Activated CD4-positive, alpha-beta memory T cell treated with anti-CD3 and anti-CD28 coated beads for 36 hours (primary cell): ENCODE results near the gene IGF1R. TPM values are rescaled to one million over a fixed set of nuclear protein-coding genes. Genes with fewer than 3 reads are reported as not detected.

Experiments used
- CTCF ChIA-PET: fragments of 350-600 bp; sonication (Branson Sonifier 250); formaldehyde crosslinking; loops from one replicate; lab custom pipeline; 2021; ENCODE audit warnings: antibody characterized with exemption, inconsistent platforms; lab: Charles Lee
- POLR2A ChIA-PET: fragments of 350-600 bp; sonication (Branson Sonifier 250); formaldehyde crosslinking; loops from one replicate; lab custom pipeline; 2021; ENCODE audit warnings: antibody characterized with exemption; lab: Charles Lee
- DNase-seq: peaks from one replicate; pipeline ENCODE4 v3.0.0-alpha.2; 2020
- H3K27ac Mint-ChIP-seq: one replicate; pipeline ENCODE4 v1.8.0; 2021; ENCODE audit warnings: mixed read lengths
- H3K27me3 Mint-ChIP-seq: one replicate; pipeline ENCODE4 v1.8.0; 2021; ENCODE audit warnings: mixed read lengths
- H3K36me3 Mint-ChIP-seq: one replicate; pipeline ENCODE4 v1.8.0; 2021; ENCODE audit warnings: mixed read lengths
- H3K4me1 Mint-ChIP-seq: one replicate; pipeline ENCODE4 v1.8.0; 2021; ENCODE audit warnings: low read depth, mixed read lengths
- H3K4me3 Mint-ChIP-seq: one replicate; pipeline ENCODE4 v1.8.0; 2021; ENCODE audit warnings: mild to moderate bottlenecking, mixed read lengths
- H3K9me3 Mint-ChIP-seq: one replicate; pipeline ENCODE4 v1.8.0; 2021; ENCODE audit warnings: mixed read lengths
- intact Hi-C: fragments of 100-400 bp; cut with micrococcal nuclease; formaldehyde crosslinking; loops from one replicate; pipeline ENCODE4 v1.15.1; 2023
- total RNA-seq, 2 experiments: library from RNA; stranded (reverse); gene quantifications; one replicate each; pipeline ENCODE4 v1.2.3, GENCODE V29; 2021

IGF1R gene
- total RNA-seq, 2 experiments from 2014 or later: 13.2 to 14.8 TPM

DNA sequence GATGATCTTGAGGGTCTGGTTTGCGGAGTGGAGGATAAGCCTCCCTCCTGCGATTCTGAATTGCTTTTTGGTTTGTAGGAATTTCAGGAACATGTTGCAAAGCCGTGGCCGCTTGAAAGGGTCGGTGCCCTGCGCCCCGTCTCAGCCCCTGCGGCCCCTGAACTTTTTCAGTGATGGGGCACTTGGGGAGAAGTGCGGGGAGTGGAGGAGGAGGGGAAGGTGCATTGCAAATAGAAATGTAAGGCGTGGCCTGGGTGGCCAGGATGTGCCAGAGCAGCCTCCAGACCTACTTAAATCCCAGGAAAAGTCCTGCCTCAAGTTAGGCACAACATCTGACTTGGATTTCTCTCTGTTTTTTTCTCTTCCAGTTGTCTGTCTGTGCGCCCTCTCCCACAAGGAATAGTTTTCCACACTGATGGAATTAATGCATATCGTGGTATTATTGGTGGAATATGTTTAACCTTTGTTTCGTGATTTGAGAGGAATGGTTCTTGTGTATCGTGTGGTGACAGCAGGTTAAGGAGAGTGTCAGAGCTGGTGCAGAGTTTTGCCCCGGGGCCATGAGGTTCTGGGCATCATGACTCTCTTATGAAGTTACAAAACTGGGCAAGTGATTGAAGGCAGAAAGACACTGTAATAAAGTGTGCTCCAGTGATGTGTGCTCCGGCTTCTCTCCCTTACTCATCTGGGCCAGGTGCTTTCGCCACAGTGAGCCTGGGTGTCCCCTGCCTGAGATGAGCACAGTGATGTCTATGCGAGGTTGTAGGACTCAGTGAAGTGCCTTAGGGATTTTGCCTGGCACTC lies 205.5 kb downstream of the IGF1R start:
- H3K4me3 Mint-ChIP-seq: peak overlapping the region; percentile 86
- H3K27ac Mint-ChIP-seq: peak overlapping the region; percentile 96
- ChIA-PET CTCF (no interaction called here), POLR2A (interaction anchor here (0.7 kb wide), 1 partner anchor 206 kb away, joined by 4 read pairs; no protein-coding TSS in a partner anchor)
- no peaks in the 10 kb centered on the region for H3K9me3 Mint-ChIP-seq
- H3K27me3 Mint-ChIP-seq: no peaks in the 10 kb centered on the region
- intact Hi-C loops: loop anchor here (1.0 kb wide), 1 partner anchor 206 kb away; the partner anchor contains the start of gene IGF1R
- DNase-seq: no peak
- no peaks in the 10 kb centered on the region for H3K36me3 Mint-ChIP-seq
- H3K4me1 Mint-ChIP-seq: peaks cover 44% of the 10 kb centered on the region

DNA sequence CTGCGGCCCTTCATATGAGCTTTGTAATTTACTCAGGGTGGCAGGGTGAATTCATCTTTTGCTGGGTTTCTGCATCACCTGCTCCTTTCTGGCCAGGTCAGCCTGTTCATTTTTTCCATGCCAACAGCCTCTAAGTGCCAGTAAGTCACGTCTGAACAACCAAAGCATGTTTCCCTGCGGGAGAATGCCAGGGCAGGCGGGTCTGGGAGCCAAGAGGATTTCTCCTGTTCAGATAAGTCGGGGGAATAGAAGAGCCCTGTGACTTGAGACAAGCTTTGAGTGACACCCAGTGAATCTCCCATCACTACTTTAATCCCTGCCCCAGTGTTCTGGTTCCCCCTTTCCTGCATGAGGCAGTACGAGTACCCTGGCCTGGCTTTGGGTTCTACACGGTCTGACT lies 206.2 kb downstream of the IGF1R start:
- H3K4me3 Mint-ChIP-seq: no peak overlapping the region
- no peak for DNase-seq
- intact Hi-C loops: no loop called here
- no peaks in the 10 kb centered on the region for H3K36me3 Mint-ChIP-seq
- POLR2A ChIA-PET: no interaction called here
- no peaks in the 10 kb centered on the region for H3K27me3 Mint-ChIP-seq
- CTCF ChIA-PET: no interaction called here
- H3K27ac Mint-ChIP-seq: no peak overlapping the region
- H3K9me3 Mint-ChIP-seq: no peaks in the 10 kb centered on the region
- peaks cover 49% of the 10 kb centered on the region for H3K4me1 Mint-ChIP-seq

DNA sequence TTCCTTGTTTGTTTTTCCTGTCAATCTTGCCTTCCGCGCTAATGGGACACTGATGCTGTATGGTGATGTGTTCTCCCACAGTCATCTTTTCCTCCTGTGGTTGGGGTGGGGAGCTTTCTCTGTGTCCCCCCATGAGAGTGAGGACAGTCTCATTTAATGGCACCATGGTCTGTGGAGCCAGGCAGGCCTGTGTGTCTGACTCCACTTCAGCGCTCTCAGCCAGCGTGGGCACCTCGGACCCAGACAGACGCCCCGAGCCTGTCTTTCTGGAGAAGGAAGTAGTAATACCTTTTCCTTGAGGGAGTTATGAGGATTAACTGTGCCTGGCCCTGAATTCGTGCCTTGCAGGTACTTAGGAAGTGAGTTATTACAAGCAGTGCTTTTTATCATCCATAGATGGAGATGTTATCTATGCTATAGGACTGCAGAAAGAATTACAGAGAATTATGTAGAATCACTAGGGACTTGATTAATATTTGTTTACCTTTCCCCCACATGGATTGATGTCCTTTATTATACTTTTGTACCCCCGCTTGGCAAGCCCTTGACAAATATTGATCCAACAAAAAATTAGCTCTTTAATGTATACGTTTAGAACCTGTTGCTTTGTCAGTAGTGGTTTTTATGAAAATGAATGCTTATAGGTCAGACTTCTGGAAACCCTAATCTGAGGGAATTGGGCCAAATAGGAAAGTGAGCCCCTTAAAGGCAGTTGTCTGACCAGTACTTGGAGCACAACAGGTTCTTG lies 206.9 kb downstream of the IGF1R start:
- Mint-ChIP-seq H3K27ac (no peak overlapping the region), H3K4me1 (peaks cover 48% of the 10 kb centered on the region), H3K36me3 (no peaks in the 10 kb centered on the region), H3K4me3 (no peak overlapping the region), H3K27me3 (no peaks in the 10 kb centered on the region), H3K9me3 (no peaks in the 10 kb centered on the region)
- ChIA-PET POLR2A (interaction anchor here (0.6 kb wide), 1 partner anchor 207 kb away, joined by 5 read pairs; no protein-coding TSS in a partner anchor), CTCF (interaction anchor here (1.4 to 4.5 kb wide), 2 partner anchors 27 to 208 kb away, joined by 5 to 25 read pairs; no protein-coding TSS in a partner anchor)
- no peak for DNase-seq
- intact Hi-C loops: no loop called here

GRCh38 chr15:98855815-98856531 lies 207.6 kb downstream of the IGF1R start:
- H3K27me3 Mint-ChIP-seq: no peaks in the 10 kb centered on the region
- peaks cover 47% of the 10 kb centered on the region for H3K4me1 Mint-ChIP-seq
- H3K27ac Mint-ChIP-seq: no peak overlapping the region
- no peak for DNase-seq
- CTCF ChIA-PET: interaction anchor here (1.3 to 4.5 kb wide), 4 partner anchors 26 to 336 kb away, joined by 5 to 25 read pairs (median 6); no protein-coding TSS in a partner anchor
- intact Hi-C loops: no loop called here
- H3K4me3 Mint-ChIP-seq: no peak overlapping the region
- H3K9me3 Mint-ChIP-seq: no peaks in the 10 kb centered on the region
- no peaks in the 10 kb centered on the region for H3K36me3 Mint-ChIP-seq
- POLR2A ChIA-PET: no interaction called here

DNA sequence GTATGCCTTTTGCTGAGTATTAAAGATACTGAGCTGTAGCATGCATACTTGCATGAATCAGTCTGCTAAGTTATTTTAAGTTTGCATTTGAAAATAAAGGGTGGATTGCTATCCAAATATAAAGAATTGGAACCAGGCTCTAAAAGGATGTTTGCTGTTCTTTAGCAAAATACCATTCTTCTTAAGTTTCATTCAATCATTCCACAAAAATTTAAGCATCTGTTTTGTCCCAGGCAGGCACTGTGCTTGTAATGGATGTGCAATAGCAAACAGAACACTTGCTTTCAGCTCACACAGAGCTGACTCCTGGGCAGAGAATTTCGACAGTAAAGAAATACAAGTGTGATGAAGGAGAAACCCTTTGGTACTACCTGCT lies 208.2 kb downstream of the IGF1R start:
- no peaks in the 10 kb centered on the region for H3K9me3 Mint-ChIP-seq
- no peaks in the 10 kb centered on the region for H3K36me3 Mint-ChIP-seq
- ChIA-PET CTCF (interaction anchor here (1.3 to 4.5 kb wide), 4 partner anchors 25 to 337 kb away, joined by 5 to 25 read pairs (median 6); no protein-coding TSS in a partner anchor), POLR2A (no interaction called here)
- intact Hi-C loops: no loop called here
- no peak overlapping the region for H3K27ac Mint-ChIP-seq
- H3K4me1 Mint-ChIP-seq: peaks cover 48% of the 10 kb centered on the region
- no peak overlapping the region for H3K4me3 Mint-ChIP-seq
- H3K27me3 Mint-ChIP-seq: no peaks in the 10 kb centered on the region
- DNase-seq: no peak

DNA sequence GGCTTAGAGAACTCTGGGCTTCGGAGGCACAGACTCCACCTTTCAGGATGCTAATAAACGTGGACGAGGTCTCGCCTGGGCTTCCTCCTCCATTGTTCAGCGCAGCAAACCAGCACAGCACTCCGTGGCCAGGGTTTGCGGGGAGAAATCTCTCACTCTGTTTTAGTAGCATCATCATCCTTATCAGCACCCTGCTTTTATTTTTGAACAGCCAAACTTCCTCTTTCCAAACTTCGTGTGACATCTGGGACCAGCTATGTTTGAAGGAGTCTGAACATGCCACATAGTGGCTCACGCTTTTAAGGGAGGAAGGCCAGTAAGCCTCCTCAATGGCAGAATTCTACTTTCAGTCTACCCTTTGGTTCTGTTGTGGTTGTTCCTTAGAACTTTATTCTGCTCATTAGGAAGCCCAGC lies 210.3 kb downstream of the IGF1R start:
- Mint-ChIP-seq H3K27ac (peak overlapping the region; percentile 66), H3K27me3 (no peaks in the 10 kb centered on the region), H3K9me3 (no peaks in the 10 kb centered on the region), H3K4me1 (peaks cover 33% of the 10 kb centered on the region), H3K4me3 (peak overlapping the region; percentile 55), H3K36me3 (no peaks in the 10 kb centered on the region)
- DNase-seq: no peak
- CTCF ChIA-PET: interaction anchor here (4.5 kb wide), 1 partner anchor 23 kb away, joined by 25 read pairs; no protein-coding TSS in a partner anchor
- intact Hi-C loops: no loop called here
- POLR2A ChIA-PET: interaction anchor here (0.7 kb wide), 1 partner anchor 9 kb away, joined by 3 read pairs; no protein-coding TSS in a partner anchor

DNA sequence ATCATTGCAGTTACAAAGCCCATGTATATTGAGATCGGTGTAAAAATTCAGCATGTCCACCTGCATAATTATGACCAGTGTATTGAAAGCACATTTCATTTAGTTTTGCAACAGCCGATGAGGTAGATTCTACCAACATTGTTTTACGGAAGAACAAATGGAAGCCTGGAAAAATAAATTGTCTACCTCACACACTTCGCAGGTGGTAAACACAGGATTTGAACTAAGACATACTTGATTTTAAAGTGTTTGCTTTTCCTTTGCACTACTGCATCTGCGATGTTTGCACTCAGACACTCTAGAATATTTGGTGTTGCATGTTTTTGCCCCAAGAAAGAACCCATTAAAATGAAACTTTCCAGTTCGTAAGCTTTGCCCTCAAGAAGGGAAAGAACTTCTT lies 210.8 kb downstream of the IGF1R start:
- Mint-ChIP-seq H3K4me1 (peaks cover 28% of the 10 kb centered on the region), H3K9me3 (no peaks in the 10 kb centered on the region), H3K27me3 (no peaks in the 10 kb centered on the region), H3K36me3 (no peaks in the 10 kb centered on the region), H3K4me3 (no peak overlapping the region), H3K27ac (peak overlapping the region; percentile 66)
- intact Hi-C loops: no loop called here
- POLR2A ChIA-PET: interaction anchor here (0.6 to 0.7 kb wide), 2 partner anchors 8 to 60 kb away, joined by 3 to 4 read pairs; no protein-coding TSS in a partner anchor
- CTCF ChIA-PET: interaction anchor here (0.6 to 4.5 kb wide), 2 partner anchors 23 to 93 kb away, joined by 3 to 25 read pairs; no protein-coding TSS in a partner anchor
- no peak for DNase-seq

GRCh38 chr15:98860281-98861041 lies 212.1 kb downstream of the IGF1R start:
- Mint-ChIP-seq H3K9me3 (no peaks in the 10 kb centered on the region), H3K4me3 (no peak overlapping the region), H3K36me3 (no peaks in the 10 kb centered on the region), H3K27ac (peak overlapping the region; percentile 55), H3K27me3 (no peaks in the 10 kb centered on the region), H3K4me1 (peaks cover 28% of the 10 kb centered on the region)
- CTCF ChIA-PET: interaction anchor here (1.7 kb wide), 1 partner anchor 21 kb away, joined by 8 read pairs; no protein-coding TSS in a partner anchor
- no peak for DNase-seq
- intact Hi-C loops: no loop called here
- POLR2A ChIA-PET: no interaction called here

- Mint-ChIP-seq H3K9me3 (no peaks in the 10 kb centered on the region), H3K36me3 (no peaks in the 10 kb centered on the region), H3K4me3 (no peak overlapping the region), H3K27ac (peak overlapping the region; percentile 15), H3K4me1 (peaks cover 33% of the 10 kb centered on the region), H3K27me3 (no peaks in the 10 kb centered on the region)
- ChIA-PET POLR2A (no interaction called here), CTCF (interaction anchor here (1.7 kb wide), 1 partner anchor 20 kb away, joined by 8 read pairs; no protein-coding TSS in a partner anchor)
- DNase-seq: no peak
- intact Hi-C loops: no loop called here
Observed at GRCh38 chr15:98861188-98861587, 212.8 kb downstream of the IGF1R start.

DNA sequence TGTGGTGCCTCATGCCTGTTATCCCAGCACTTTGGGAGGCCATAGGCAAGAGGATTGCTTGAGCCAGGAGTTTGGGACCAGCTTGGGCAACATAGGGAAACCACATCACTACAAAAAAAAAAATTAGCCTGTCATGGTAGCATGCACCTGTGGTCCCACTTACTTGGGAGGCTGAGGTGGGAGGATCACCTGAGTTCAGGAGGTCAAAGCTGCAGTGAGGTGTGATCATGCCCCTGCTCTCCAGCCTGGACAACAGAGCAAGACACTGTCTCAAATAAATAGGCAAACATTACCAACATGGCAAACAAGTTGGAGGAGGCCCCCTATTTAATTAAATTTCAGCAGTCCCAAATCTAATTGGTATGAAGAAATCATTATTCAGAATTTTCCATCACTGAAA lies 215.6 kb downstream of the IGF1R start:
- H3K27ac Mint-ChIP-seq: no peak overlapping the region
- H3K27me3 Mint-ChIP-seq: no peaks in the 10 kb centered on the region
- H3K36me3 Mint-ChIP-seq: no peaks in the 10 kb centered on the region
- DNase-seq: no peak
- peaks cover 36% of the 10 kb centered on the region for H3K4me1 Mint-ChIP-seq
- CTCF ChIA-PET: interaction anchor here (2.0 kb wide), 1 partner anchor 17 kb away, joined by 7 read pairs; no protein-coding TSS in a partner anchor
- intact Hi-C loops: no loop called here
- H3K4me3 Mint-ChIP-seq: no peak overlapping the region
- POLR2A ChIA-PET: interaction anchor here (0.6 kb wide), 1 partner anchor 233 kb away, joined by 4 read pairs; no protein-coding TSS in a partner anchor
- H3K9me3 Mint-ChIP-seq: no peaks in the 10 kb centered on the region
